Activated naive CD4-positive, alpha-beta T cell treated with anti-CD3 and anti-CD28 coated beads for 36 hours (primary cell): Measurements from ENCODE around the gene MTURN. TPM values are rescaled to one million over a fixed set of nuclear protein-coding genes. Genes with fewer than 3 reads are reported as not detected.
A peak's percentile ranks its signal among the peaks of the same experiment; 100 is the strongest.
"Not testable (repeated sequence)": the region's sequence is repeated elsewhere in the genome, so short reads cannot be mapped to it uniquely, and the experiment has no call there.

Experiments used
- CTCF ChIA-PET: fragments of 350-600 bp; sonication (Branson Sonifier 250); formaldehyde crosslinking; loops from one replicate; lab custom pipeline; 2021; ENCODE audit warnings: antibody characterized with exemption; lab: Charles Lee
- DNase-seq: peaks from one replicate; pipeline ENCODE4 v3.0.0-alpha.2; 2020
- H3K27ac Mint-ChIP-seq: one replicate; pipeline ENCODE4 v1.8.0; 2021; ENCODE audit warnings: mild to moderate bottlenecking, mixed read lengths
- H3K27me3 Mint-ChIP-seq: one replicate; pipeline ENCODE4 v1.8.0; 2021; ENCODE audit warnings: low read depth, mixed read lengths
- H3K36me3 Mint-ChIP-seq: one replicate; pipeline ENCODE4 v1.8.0; 2021; ENCODE audit warnings: low read depth, mixed read lengths
- H3K4me1 Mint-ChIP-seq: one replicate; pipeline ENCODE4 v1.8.0; 2021; ENCODE audit warnings: low read depth, mixed read lengths
- H3K4me3 Mint-ChIP-seq: one replicate; pipeline ENCODE4 v1.8.0; 2021; ENCODE audit warnings: mild to moderate bottlenecking, moderate library complexity, mixed read lengths
- H3K9me3 Mint-ChIP-seq: one replicate; pipeline ENCODE4 v1.8.0; 2021; ENCODE audit warnings: mixed read lengths
- intact Hi-C: fragments of 100-400 bp; cut with micrococcal nuclease; formaldehyde crosslinking; loops from one replicate; pipeline ENCODE4 v1.15.1; 2023
- total RNA-seq, 2 experiments: library from RNA; stranded (reverse); gene quantifications; one replicate each; pipeline ENCODE4 v1.2.3, GENCODE V29; 2021

MTURN gene
- total RNA-seq: 1 to 10 TPM; 5.1 to 6.3 TPM

DNA sequence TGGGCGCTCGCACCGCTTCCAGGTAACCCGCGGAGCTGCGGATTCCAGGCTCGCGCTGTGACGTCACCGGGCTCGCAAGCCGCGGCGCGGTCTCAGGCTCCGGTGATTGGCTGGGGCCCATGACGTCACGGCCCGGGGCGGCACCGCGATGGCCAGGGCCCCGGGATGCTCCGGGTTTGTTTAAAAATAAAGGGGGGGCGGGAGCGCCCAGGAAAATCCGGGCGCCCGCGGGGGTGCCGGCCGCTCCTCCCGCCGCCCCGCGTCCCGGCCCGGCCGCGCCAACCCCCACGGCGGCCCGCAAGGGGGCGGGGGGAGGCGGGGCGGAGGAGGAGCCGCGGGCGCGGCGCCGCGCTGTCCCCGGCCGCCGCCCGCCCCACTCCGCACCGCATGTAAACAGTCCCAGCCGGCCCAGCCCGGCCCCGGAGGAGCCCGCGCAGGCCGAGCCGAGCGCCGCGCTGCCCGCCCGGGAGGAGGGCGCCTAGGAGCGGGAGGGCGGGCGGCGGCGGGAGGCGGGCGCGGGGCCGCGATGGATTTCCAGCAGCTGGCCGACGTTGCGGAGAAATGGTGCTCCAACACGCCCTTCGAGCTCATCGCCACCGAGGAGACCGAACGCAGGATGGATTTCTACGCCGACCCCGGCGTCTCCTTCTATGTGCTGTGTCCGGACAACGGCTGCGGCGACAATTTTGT is at the start of gene MTURN:
TSS of gene MTURN (plus strand) at position 376 of the 690 bp plus-strand sequence. CDS start at position 527, 151 bp downstream.
- DNase-seq: peak; percentile 83
- Mint-ChIP-seq H3K4me1 (no peaks in the 10 kb centered on the region), H3K9me3 (no peaks in the 10 kb centered on the region), H3K4me3 (peak within 1 kb of the TSS; percentile 87), H3K36me3 (no peaks in the 10 kb centered on the region), H3K27me3 (no peaks in the 10 kb centered on the region), H3K27ac (peak within 1 kb of the TSS; percentile 56)
- CTCF ChIA-PET: interaction anchor here (0.8 kb wide), 1 partner anchor 9 kb away, joined by 3 read pairs; no protein-coding TSS in a partner anchor
- intact Hi-C loops: loop anchor here (1.0 to 5.0 kb wide), 3 partner anchors 28 to 213 kb away; partner anchors contain the start of gene FKBP14

- Mint-ChIP-seq H3K4me3 (no peak overlapping the region), H3K27me3 (no peaks in the 10 kb centered on the region), H3K9me3 (no peaks in the 10 kb centered on the region), H3K27ac (no peak overlapping the region), H3K36me3 (no peaks in the 10 kb centered on the region), H3K4me1 (no peaks in the 10 kb centered on the region)
- intact Hi-C loops: no loop called here
- DNase-seq: no peak
- CTCF ChIA-PET: no interaction called here
Observed at GRCh38 chr7:30086529-30086928, 48.3 kb upstream of the MTURN start.

- CTCF ChIA-PET: no interaction called here
- Mint-ChIP-seq H3K4me3 (no peak overlapping the region), H3K36me3 (no peaks in the 10 kb centered on the region), H3K27me3 (no peaks in the 10 kb centered on the region), H3K4me1 (no peaks in the 10 kb centered on the region), H3K27ac (no peak overlapping the region), H3K9me3 (no peaks in the 10 kb centered on the region)
- intact Hi-C loops: no loop called here
- no peak for DNase-seq
Observed at GRCh38 chr7:30087371-30087770, 47.4 kb upstream of the MTURN start.

- H3K4me1 Mint-ChIP-seq: no peaks in the 10 kb centered on the region
- no peaks in the 10 kb centered on the region for H3K36me3 Mint-ChIP-seq
- CTCF ChIA-PET: no interaction called here
- intact Hi-C loops: no loop called here
- no peak overlapping the region for H3K27ac Mint-ChIP-seq
- H3K9me3 Mint-ChIP-seq: no peaks in the 10 kb centered on the region
- DNase-seq: no peak
- no peaks in the 10 kb centered on the region for H3K27me3 Mint-ChIP-seq
- no peak overlapping the region for H3K4me3 Mint-ChIP-seq
Observed at GRCh38 chr7:30088362-30088761, 46.4 kb upstream of the MTURN start.

GRCh38 chr7:30090111-30090510 is 44.7 kb upstream of the MTURN start:
- no peak overlapping the region for H3K27ac Mint-ChIP-seq
- no peaks in the 10 kb centered on the region for H3K27me3 Mint-ChIP-seq
- CTCF ChIA-PET: no interaction called here

GRCh38 chr7:30091491-30091912 is 43.3 kb upstream of the MTURN start:
- no peak overlapping the region for H3K4me3 Mint-ChIP-seq
- H3K9me3 Mint-ChIP-seq: no peaks in the 10 kb centered on the region
- H3K27me3 Mint-ChIP-seq: no peaks in the 10 kb centered on the region
- no peaks in the 10 kb centered on the region for H3K4me1 Mint-ChIP-seq
- CTCF ChIA-PET: interaction anchor here (1.6 kb wide), 1 partner anchor 8 kb away, joined by 6 read pairs; no protein-coding TSS in a partner anchor
- intact Hi-C loops: no loop called here
- no peak for DNase-seq
- H3K36me3 Mint-ChIP-seq: no peaks in the 10 kb centered on the region
- no peak overlapping the region for H3K27ac Mint-ChIP-seq

More at GRCh38 chr7:30090111-30090510, 44.7 kb upstream of the MTURN start:
- Mint-ChIP-seq H3K36me3 (no peaks in the 10 kb centered on the region), H3K9me3 (no peaks in the 10 kb centered on the region), H3K4me3 (no peak overlapping the region), H3K4me1 (no peaks in the 10 kb centered on the region)
- no peak for DNase-seq
- intact Hi-C loops: no loop called here

GRCh38 chr7:30091987-30092386 is 42.8 kb upstream of the MTURN start:
- H3K27ac Mint-ChIP-seq: no peak overlapping the region
- peaks cover under 1% of the 10 kb centered on the region for H3K36me3 Mint-ChIP-seq
- CTCF ChIA-PET: interaction anchor here (1.6 kb wide), 1 partner anchor 8 kb away, joined by 6 read pairs; no protein-coding TSS in a partner anchor
- no peaks in the 10 kb centered on the region for H3K27me3 Mint-ChIP-seq
- H3K4me3 Mint-ChIP-seq: no peak overlapping the region
- H3K9me3 Mint-ChIP-seq: no peaks in the 10 kb centered on the region
- no peak for DNase-seq
- no peaks in the 10 kb centered on the region for H3K4me1 Mint-ChIP-seq
- intact Hi-C loops: no loop called here

DNA sequence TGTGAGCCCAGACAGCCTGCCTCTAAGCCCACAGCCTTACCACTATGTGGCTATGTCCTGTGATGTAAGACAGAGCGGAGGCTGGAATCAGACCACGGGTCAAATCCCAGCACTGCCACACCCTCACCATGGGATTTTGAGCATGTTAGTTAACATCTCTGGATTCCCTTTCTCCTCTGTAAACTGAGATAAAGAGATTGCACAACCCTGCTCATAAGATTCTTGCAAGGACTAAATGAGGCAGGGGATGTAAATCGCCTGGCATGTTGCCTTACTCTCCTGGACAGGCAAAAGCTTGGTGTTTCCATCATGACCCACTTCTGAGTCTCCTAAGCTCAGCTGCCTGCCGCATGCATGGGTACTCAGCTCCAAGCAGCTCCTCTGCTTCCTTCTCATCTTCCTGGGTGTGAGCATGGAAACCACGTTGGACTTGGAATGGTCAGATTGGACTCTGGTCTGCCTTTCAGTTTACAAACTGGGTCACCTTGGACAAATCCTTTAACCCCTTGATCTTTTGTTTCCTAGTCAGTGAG is 41.3 kb upstream of the MTURN start:
- Mint-ChIP-seq H3K27me3 (no peaks in the 10 kb centered on the region), H3K4me3 (no peak overlapping the region), H3K27ac (no peak overlapping the region), H3K4me1 (no peaks in the 10 kb centered on the region), H3K36me3 (peaks cover 4% of the 10 kb centered on the region), H3K9me3 (peaks cover 5% of the 10 kb centered on the region)
- CTCF ChIA-PET: no interaction called here
- no peak for DNase-seq
- intact Hi-C loops: no loop called here

GRCh38 chr7:30098599-30098998 is 36.2 kb upstream of the MTURN start:
- H3K27me3 Mint-ChIP-seq, CTCF ChIA-PET, H3K27ac Mint-ChIP-seq: not testable (repeated sequence)

DNA sequence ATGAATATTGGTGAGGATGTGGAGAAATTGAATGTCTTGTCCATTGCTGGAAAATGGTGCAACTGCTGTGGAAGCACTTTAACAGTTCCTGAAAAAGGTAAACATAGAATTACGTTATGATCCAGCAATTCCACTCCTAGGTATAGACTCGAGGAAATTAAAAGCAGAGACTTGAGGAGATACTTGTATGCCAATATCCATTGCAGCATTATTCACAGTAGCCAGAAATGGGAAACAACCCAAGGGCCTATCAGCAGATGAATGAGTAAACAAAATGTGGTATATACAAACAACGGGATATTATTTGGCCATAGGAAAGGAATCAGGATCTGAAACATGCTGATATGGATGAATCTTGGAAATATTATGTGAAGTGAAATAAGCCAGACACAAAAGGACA is 32.5 kb upstream of the MTURN start:
- Mint-ChIP-seq H3K9me3 (peaks cover 3% of the 10 kb centered on the region), H3K4me3 (no peak overlapping the region), H3K36me3 (peaks cover 3% of the 10 kb centered on the region), H3K27ac (no peak overlapping the region), H3K4me1 (no peaks in the 10 kb centered on the region), H3K27me3 (no peaks in the 10 kb centered on the region)
- DNase-seq: no peak
- CTCF ChIA-PET: no interaction called here
- intact Hi-C loops: no loop called here

More at GRCh38 chr7:30098599-30098998, 36.2 kb upstream of the MTURN start:
- H3K9me3 Mint-ChIP-seq, H3K36me3 Mint-ChIP-seq, H3K4me3 Mint-ChIP-seq, DNase-seq, H3K4me1 Mint-ChIP-seq, intact Hi-C loops: not testable (repeated sequence)

GRCh38 chr7:30104157-30104556 is 30.6 kb upstream of the MTURN start:
- CTCF ChIA-PET: interaction anchor here (0.7 kb wide), 1 partner anchor 164 kb away, joined by 3 read pairs; no protein-coding TSS in a partner anchor
- Mint-ChIP-seq H3K4me3 (no peak overlapping the region), H3K27me3 (no peaks in the 10 kb centered on the region), H3K27ac (no peak overlapping the region), H3K9me3 (peaks cover 1% of the 10 kb centered on the region), H3K36me3 (no peaks in the 10 kb centered on the region), H3K4me1 (no peaks in the 10 kb centered on the region)
- intact Hi-C loops: no loop called here
- no peak for DNase-seq

DNA sequence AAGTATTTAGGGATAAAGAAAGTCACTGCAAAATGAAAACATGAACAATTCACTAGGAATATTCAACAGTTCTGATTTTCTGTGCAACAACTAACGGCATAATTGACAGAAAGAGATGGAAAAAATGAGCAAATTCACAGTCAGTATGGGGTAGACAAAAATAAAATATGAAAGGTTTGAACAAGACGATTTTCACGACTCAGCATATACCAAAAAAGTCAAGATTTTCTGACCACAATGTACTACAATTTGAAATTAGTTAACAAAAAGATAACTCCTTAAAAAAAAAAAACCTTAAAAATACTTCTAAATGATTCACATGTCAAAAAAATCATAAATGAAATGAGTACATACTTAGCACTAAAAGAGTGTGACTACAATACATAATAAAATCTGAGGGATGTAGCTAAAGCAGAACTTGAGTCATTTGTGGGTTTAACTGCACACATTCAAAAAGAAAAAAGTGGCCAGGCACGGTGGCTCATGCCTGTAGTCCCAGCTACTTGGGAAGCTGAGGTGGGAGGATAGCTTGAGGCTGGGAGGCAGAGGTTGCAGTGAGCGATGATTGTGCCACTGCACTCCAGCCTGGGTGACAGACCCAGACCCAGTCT is 22.6 kb upstream of the MTURN start:
- Mint-ChIP-seq H3K36me3 (peaks cover 6% of the 10 kb centered on the region), H3K4me1 (peaks cover 6% of the 10 kb centered on the region), H3K9me3 (peaks cover 12% of the 10 kb centered on the region), H3K27me3 (no peaks in the 10 kb centered on the region), H3K4me3 (no peak overlapping the region), H3K27ac (no peak overlapping the region)
- CTCF ChIA-PET: interaction anchor here (0.7 kb wide), 1 partner anchor 141 kb away, joined by 6 read pairs; no protein-coding TSS in a partner anchor
- intact Hi-C loops: no loop called here
- DNase-seq: no peak
